ENCODE results near the gene MRM2. TPM values are rescaled to one million over a fixed set of nuclear protein-coding genes. Genes with fewer than 3 reads are reported as not detected.

The MRM2 gene
- total RNA-seq, 1 experiment from 2014 or later = 34.7 TPM

DNA sequence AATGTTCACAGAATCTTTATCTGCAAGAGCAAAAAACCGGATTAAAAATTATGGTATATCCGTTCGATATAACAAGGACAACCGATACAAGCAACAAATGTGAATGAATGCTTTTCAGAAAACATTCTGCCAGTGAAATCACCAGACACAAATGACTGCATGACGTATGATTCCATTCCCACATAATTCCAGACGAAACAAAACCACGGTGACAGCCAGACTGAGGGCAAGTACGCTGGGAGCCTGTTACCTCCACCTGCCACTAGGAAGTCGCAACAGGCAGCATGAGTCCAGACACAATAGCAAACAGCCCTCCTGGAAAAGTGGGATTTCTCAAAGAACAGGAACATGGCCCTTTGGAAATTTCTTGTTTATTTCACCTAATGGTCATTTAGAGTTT, 51.0 kb downstream of the MRM2 start:
- Histone ChIP-seq H3K27me3 (ENCODE audit: insufficient read depth, low read length) (no peaks in the 10 kb centered on the region), H3K79me2 (ENCODE audit: insufficient read depth, low read length) (peaks cover 17% of the 10 kb centered on the region), H3K36me3 (ENCODE audit: control insufficient read depth in 1 of 2, insufficient read depth in 2 of 2, low read length in 2 of 2) (peaks cover 0 to 20% of the 10 kb centered on the region in 2 experiments), H3K27ac (ENCODE audit: low read depth, low read length) (no peak overlapping the region), H3K9me3 (ENCODE audit: control insufficient read depth in 1 of 2, insufficient read depth in 1 of 2, low read depth in 1 of 2, low read length in 2 of 2) (peaks cover 0 to 10% of the 10 kb centered on the region in 2 experiments; a peak in 2 of 4 replicates), H3K4me3 (replicated peaks in 1 of 2; ENCODE audit: low read depth in 1 of 2, low read length in 2 of 2) (no peak overlapping the region), H4K20me1 (ENCODE audit: insufficient read depth) (no peaks in the 10 kb centered on the region), H3K9ac (ENCODE audit: low read length) (no peak overlapping the region), H3K4me1 (ENCODE audit: control insufficient read depth in 1 of 2, insufficient read depth in 2 of 2, low read length in 2 of 2) (no peaks in the 10 kb centered on the region), H3K4me2 (ENCODE audit: low read length) (no peak overlapping the region), H2AFZ (ENCODE audit: low read depth, low read length, poor library complexity, severe bottlenecking) (no peak overlapping the region), H3K9me2 (ENCODE audit: insufficient read depth) (no peaks in the 10 kb centered on the region)
- ChIA-PET RAD21 (ENCODE audit: low non-redundant PET in 1 of 2, low total read pairs in 2 of 2, uncharacterized antibody in 2 of 2, unreplicated experiment in 2 of 2) (no interaction called here), POLR2A (no interaction called here), CTCF (no interaction called here)
- DNase-seq (ENCODE audit: low read depth, low spot score) = no peak
- no peak for TF ChIP-seq TCF7L2 (IDR thresholded peaks at IDR 0.05; ENCODE audit: borderline replicate concordance, extremely low read depth, insufficient read depth, insufficient read length)
- TF ChIP-seq, protein P1, sequence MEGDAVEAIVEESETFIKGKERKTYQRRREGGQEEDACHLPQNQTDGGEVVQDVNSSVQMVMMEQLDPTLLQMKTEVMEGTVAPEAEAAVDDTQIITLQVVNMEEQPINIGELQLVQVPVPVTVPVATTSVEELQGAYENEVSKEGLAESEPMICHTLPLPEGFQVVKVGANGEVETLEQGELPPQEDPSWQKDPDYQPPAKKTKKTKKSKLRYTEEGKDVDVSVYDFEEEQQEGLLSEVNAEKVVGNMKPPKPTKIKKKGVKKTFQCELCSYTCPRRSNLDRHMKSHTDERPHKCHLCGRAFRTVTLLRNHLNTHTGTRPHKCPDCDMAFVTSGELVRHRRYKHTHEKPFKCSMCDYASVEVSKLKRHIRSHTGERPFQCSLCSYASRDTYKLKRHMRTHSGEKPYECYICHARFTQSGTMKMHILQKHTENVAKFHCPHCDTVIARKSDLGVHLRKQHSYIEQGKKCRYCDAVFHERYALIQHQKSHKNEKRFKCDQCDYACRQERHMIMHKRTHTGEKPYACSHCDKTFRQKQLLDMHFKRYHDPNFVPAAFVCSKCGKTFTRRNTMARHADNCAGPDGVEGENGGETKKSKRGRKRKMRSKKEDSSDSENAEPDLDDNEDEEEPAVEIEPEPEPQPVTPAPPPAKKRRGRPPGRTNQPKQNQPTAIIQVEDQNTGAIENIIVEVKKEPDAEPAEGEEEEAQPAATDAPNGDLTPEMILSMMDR (IDR thresholded peaks at IDR 0.05 in 2 of 3, conservative IDR thresholded peaks at IDR 0.05 in 1 of 3; ENCODE audit: borderline replicate concordance in 1 of 3, insufficient read depth in 1 of 3, low read depth in 2 of 3, low read length in 2 of 3) = no peak; a peak in 1 of 6 replicates
- no peak for TF ChIP-seq JUND (IDR thresholded peaks at IDR 0.05)
- TF ChIP-seq EZH2 (IDR thresholded peaks at IDR 0.05) = no peak
- TF ChIP-seq SIN3A (IDR thresholded peaks at IDR 0.05; ENCODE audit: low read depth) = no peak
- TF ChIP-seq FOSL1 (IDR thresholded peaks at IDR 0.05; ENCODE audit: low read depth) = no peak
- no peak for TF ChIP-seq YY1 (IDR thresholded peaks at IDR 0.05; ENCODE audit: extremely low read depth, insufficient replicate concordance, low read depth, low read length)
- TF ChIP-seq CEBPB (IDR thresholded peaks at IDR 0.05; ENCODE audit: low read depth) = no peak
- TF ChIP-seq CBX3 (IDR thresholded peaks at IDR 0.05; ENCODE audit: low read depth) = no peak
- no peak for TF ChIP-seq ZNF274 (IDR thresholded peaks at IDR 0.05; ENCODE audit: low read depth, low read length)
- intact Hi-C loops (cut with micrococcal nuclease) = no loop called here
- no TSS peak for BruUV-seq (replicated peaks)
- peak; percentile 47; the same call in 1 of the 2 replicates for ATAC-seq

All from HCT116 (cell line).